Measurements from ENCODE around the gene STX19.
"Not testable (repeated sequence)": the region's sequence is repeated elsewhere in the genome, so short reads cannot be mapped to it uniquely, and the experiment has no call there.

GRCh38 chr3:93965106-93965505 is 63.3 kb downstream of the STX19 start:
- not testable (repeated sequence) for TF ChIP-seq CTCF (conservative IDR thresholded peaks at IDR 0.05; ENCODE audit: low read depth, low read length); EZH2phosphoT487 (IDR thresholded peaks at IDR 0.05; ENCODE audit: borderline replicate concordance, low read length)
